ENCODE data around the gene STOML1. TPM values are rescaled to one million over a fixed set of nuclear protein-coding genes. Genes with fewer than 3 reads are reported as not detected.
A peak's percentile ranks its signal among the peaks of the same experiment; 100 is the strongest.
"Not testable (repeated sequence)": the region's sequence is repeated elsewhere in the genome, so short reads cannot be mapped to it uniquely, and the experiment has no call there.

STOML1 gene
- total and polyA plus RNA-seq, 10 donors = 8.2 to 15.2 (median 10.0) TPM

GRCh38 chr15:73979636-73980035 is 12.5 kb downstream of the STOML1 start:
- intact Hi-C loops (cut with DNase I; ENCODE audit: low total_unique reads) = loop anchor here (10.0 kb wide), 2 partner anchors 55 to 145 kb away; no protein-coding TSS in a partner anchor
- no peak for TF ChIP-seq CTCF (IDR thresholded peaks at IDR 0.05 in 8 of 11, conservative IDR thresholded peaks at IDR 0.05 in 3 of 11)
- no peak for TF ChIP-seq POLR2AphosphoS5 (IDR thresholded peaks at IDR 0.05)
- no peak for TF ChIP-seq POLR2A (IDR thresholded peaks at IDR 0.05)
- no peak overlapping the region for H3K27ac ChIP-seq
- WGBS, 5 donors = 94 to 100% (median 94%) methylated on average over 1 of the region's 1 CpG
- H3K36me3 ChIP-seq = peaks cover 0 to 9% (median 0%) of the 10 kb centered on the region in 6 donors
- peaks cover 0 to 18% (median 0%) of the 10 kb centered on the region in 7 donors for H3K27me3 ChIP-seq (replicated peaks in 1 of 7)
- H3K4me1 ChIP-seq = peaks cover 28 to 56% (median 40%) of the 10 kb centered on the region in 6 donors
- H3K9me3 ChIP-seq = no peaks in the 10 kb centered on the region
- H3K4me3 ChIP-seq = no peak overlapping the region
- no peak for DNase-seq

- DNase-seq = no peak
- intact Hi-C loops (cut with DNase I; ENCODE audit: low total_unique reads) = loop anchor here (10.0 kb wide), 2 partner anchors 56 to 146 kb away; no protein-coding TSS in a partner anchor
- no peak overlapping the region for H3K27ac ChIP-seq
- TF ChIP-seq POLR2A (IDR thresholded peaks at IDR 0.05) (no peak), POLR2AphosphoS5 (IDR thresholded peaks at IDR 0.05) (no peak), CTCF (IDR thresholded peaks at IDR 0.05 in 8 of 11, conservative IDR thresholded peaks at IDR 0.05 in 3 of 11) (no peak)
- H3K9me3 ChIP-seq = peaks cover 0 to 3% (median 0%) of the 10 kb centered on the region in 8 donors
- whole genome bisulfite sequencing, 5 donors = 88 to 96% (median 92%) methylated on average over 3 of the region's 3 CpGs
- no peak overlapping the region for H3K4me3 ChIP-seq
- H3K4me1 ChIP-seq = peaks cover 23 to 48% (median 33%) of the 10 kb centered on the region in 6 donors
- H3K27me3 ChIP-seq (replicated peaks in 1 of 7) = peaks cover 0 to 23% (median 0%) of the 10 kb centered on the region in 7 donors
- H3K36me3 ChIP-seq = peaks cover 0 to 8% (median 0%) of the 10 kb centered on the region in 6 donors
Observed at GRCh38 chr15:73978896-73979295, 13.2 kb downstream of the STOML1 start.

DNA sequence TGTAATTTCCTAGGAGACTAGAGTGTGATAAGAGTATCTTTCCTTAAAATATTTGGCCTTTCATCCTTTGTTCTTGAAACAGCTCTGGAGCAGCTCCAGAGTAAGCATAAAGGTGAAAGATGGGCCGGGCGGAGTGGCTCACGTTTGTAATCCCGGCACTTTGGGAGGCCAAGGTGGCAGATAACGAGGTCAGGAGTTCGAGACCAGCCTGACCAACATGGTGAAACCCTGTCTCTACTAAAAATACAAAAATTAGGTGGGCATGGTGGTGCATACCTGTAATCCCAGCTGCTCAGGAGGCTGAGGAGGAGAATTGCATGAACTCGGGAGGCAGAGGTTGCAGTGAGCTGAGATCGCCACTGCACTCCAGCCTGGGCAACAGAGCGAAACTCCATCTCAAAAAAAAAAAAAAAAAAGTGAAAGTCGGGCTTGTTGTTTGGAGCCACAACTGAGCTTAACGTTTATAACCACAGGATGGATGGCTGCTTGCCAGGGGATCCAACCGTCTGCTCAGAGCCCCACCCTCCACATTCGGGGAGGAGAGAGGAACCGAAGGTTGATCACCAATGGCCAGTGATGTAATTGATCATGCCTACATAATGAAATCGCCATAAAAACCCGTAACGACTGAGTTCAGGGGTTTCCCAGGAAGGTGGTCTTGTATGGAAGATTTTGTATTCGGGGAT is 16.5 kb downstream of the STOML1 start:
- Histone ChIP-seq H3K27me3 (replicated peaks in 1 of 7) (peaks cover 0 to 32% (median 0%) of the 10 kb centered on the region in 7 donors), H3K4me1 (peaks cover 0 to 28% (median 12%) of the 10 kb centered on the region in 6 donors)
- not testable (repeated sequence) for H3K36me3 ChIP-seq, H3K9me3 ChIP-seq, H3K27ac ChIP-seq, H3K4me3 ChIP-seq
- intact Hi-C loops (cut with DNase I; ENCODE audit: low total_unique reads) = loop anchor here (10.0 kb wide), 2 partner anchors 59 to 149 kb away; no protein-coding TSS in a partner anchor
- DNase-seq = peak; percentile 27
- 34 to 47% (median 41%) methylated on average over 17 to 18 of the region's 18 CpGs for WGBS, 5 donors

DNA sequence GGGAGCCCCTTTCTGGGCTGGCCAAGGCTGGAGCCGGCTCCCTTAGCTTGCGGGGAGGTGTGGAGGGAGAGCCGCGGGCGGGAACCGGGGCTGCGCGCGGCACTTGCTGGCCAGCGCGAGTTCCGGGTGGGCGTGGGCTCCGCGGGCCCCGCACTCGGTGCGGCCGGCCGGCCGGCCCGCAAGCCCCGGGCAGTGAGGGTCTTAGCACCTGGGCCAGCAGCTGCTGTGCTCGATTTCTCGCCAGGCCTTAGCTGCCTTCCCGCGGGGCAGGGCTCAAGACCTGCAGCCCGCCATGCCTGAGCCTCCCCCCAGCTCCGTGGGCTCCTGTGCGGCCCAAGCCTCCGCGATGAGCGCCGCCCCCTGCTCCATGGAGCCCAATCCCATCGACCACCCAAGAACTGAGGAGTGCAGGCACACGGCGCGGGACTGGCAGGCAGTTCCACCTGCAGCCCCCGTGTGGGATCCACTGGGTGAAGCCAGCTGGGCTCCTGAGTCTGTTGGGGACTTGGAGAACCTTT is 18.4 kb downstream of the STOML1 start:
- 92 to 98% (median 95%) methylated on average over 14 to 39 of the region's 39 CpGs for WGBS, 5 donors
- Histone ChIP-seq H3K4me1 (peaks cover 0 to 22% (median 10%) of the 10 kb centered on the region in 6 donors), H3K4me3 (peak overlapping the region in 1 of 8 donors; percentile 45), H3K27me3 (replicated peaks in 1 of 7) (peaks cover 0 to 32% (median 0%) of the 10 kb centered on the region in 7 donors)
- not testable (repeated sequence) for H3K36me3 ChIP-seq, H3K9me3 ChIP-seq, H3K27ac ChIP-seq
- peak; percentile 74 for DNase-seq
- intact Hi-C loops (cut with DNase I; ENCODE audit: low total_unique reads) = loop anchor here (5.0 to 10.0 kb wide), 3 partner anchors 61 to 349 kb away; no protein-coding TSS in a partner anchor

Measured in spleen (tissue), 11 donors.